WI38 (cell line): ENCODE measurements around the gene C10orf95.

ENCODE experiments used
- H3K4me3 ChIP-seq: 2 replicates; pipeline ENCODE4 v1.5.1; 2011; ENCODE audit warnings: low read depth, mild to moderate bottlenecking, control low read depth, low read length
- TF ChIP-seq, protein P1 (sequence below): IDR thresholded peaks from 2 replicates; pipeline ENCODE4 v1.5.1; 2012; ENCODE audit warnings: low read depth, mild to moderate bottlenecking, control low read depth, low read length

C10orf95 gene

DNA sequence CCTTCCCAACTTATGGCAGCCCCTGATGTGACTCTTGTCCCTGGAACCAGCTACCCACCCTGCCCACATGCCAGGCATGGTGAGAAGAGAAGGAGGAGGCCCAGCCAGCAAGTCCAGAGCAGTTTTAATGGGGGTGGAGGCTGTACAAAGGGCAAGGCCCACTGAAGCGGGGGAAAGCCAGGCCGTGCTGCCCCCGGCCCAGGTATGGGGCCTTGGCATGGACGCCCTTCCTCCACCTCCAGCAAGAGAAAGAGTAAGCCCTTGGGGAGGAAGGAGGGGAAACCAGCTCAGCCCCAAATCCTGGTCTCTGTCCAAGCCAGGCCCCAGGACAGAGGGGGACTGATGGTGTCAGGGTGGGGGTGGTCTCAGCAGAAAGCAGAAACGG lies 48.8 kb downstream of the C10orf95 start:
- TF ChIP-seq, protein P1, sequence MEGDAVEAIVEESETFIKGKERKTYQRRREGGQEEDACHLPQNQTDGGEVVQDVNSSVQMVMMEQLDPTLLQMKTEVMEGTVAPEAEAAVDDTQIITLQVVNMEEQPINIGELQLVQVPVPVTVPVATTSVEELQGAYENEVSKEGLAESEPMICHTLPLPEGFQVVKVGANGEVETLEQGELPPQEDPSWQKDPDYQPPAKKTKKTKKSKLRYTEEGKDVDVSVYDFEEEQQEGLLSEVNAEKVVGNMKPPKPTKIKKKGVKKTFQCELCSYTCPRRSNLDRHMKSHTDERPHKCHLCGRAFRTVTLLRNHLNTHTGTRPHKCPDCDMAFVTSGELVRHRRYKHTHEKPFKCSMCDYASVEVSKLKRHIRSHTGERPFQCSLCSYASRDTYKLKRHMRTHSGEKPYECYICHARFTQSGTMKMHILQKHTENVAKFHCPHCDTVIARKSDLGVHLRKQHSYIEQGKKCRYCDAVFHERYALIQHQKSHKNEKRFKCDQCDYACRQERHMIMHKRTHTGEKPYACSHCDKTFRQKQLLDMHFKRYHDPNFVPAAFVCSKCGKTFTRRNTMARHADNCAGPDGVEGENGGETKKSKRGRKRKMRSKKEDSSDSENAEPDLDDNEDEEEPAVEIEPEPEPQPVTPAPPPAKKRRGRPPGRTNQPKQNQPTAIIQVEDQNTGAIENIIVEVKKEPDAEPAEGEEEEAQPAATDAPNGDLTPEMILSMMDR: no peak
- no peak overlapping the region for H3K4me3 ChIP-seq

DNA sequence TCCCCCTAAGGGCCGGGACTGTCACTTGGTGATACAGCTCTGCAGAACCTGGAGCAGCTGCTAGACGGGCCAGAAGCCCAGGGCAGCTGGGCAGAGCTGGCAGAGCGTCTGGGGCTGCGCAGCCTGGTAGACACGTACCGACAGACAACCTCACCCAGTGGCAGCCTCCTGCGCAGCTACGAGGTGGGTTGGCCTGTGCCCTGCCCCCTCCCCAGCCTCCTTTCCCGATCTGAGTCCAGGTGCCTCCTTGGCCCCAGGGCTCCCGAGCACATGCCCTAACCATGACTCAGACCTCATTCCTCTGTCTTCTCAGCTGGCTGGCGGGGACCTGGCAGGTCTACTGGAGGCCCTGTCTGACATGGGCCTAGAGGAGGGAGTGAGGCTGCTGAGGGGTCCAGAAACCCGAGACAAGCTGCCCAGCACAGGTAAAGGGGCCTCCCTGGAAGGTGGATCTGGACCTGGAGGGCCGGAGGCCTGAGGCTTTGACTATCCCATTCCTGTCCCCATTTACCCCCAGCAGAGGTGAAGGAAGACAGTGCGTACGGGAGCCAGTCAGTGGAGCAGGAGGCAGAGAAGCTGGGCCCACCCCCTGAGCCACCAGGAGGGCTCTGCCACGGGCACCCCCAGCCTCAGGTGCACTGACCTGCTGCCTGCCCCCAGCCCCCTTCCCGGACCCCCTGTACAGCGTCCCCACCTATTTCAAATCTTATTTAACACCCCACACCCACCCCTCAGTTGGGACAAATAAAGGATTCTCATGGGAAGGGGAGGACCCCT lies 49.4 kb downstream of the C10orf95 start:
- TF ChIP-seq, protein P1: no peak
- H3K4me3 ChIP-seq: no peak overlapping the region

DNA sequence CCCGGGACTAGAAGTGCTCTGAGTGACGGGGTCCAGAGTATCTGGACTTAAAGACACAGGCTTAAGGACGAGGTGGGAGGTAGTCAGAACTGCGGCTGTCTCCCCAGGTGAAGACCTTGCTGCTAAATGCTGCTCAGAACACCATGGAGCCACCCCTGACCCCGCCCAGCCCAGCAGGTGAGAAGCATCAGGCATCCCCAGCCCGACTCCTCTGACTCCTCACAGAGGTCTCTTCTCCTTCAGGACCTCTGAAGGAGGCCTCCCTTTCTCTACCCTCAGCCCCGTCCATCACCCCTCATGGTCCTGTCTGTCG lies 50.0 kb downstream of the C10orf95 start:
- TF ChIP-seq, protein P1: no peak
- H3K4me3 ChIP-seq: no peak overlapping the region

DNA sequence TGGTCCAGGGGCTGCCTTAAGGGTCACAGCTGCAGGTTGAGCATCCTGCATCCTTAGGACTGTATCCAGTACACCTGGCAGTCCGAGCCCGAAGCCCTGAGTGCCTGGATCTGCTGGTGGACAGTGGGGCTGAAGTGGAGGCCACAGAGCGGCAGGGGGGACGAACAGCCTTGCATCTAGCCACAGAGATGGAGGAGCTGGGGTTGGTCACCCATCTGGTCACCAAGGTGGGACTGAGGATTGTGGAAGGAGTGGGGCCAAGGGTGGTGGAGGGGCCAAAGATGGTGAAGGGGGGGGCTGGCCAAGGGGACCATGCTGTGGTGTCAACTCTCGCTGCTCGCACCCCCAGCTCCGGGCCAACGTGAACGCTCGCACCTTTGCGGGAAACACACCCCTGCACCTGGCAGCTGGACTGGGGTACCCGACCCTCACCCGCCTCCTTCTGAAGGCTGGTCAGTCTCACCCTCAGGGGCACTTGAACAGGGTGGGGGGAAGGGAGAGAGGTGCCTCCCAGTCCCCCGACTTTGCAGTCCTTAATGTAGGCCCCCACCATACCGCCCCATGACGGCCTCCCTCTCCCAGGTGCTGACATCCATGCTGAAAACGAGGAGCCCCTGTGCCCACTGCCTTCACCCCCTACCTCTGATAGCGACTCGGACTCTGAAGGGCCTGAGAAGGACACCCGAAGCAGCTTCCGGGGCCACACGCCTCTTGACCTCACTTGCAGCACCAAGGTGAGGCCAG lies 50.6 kb downstream of the C10orf95 start:
- H3K4me3 ChIP-seq: no peak overlapping the region
- TF ChIP-seq, protein P1: no peak

DNA sequence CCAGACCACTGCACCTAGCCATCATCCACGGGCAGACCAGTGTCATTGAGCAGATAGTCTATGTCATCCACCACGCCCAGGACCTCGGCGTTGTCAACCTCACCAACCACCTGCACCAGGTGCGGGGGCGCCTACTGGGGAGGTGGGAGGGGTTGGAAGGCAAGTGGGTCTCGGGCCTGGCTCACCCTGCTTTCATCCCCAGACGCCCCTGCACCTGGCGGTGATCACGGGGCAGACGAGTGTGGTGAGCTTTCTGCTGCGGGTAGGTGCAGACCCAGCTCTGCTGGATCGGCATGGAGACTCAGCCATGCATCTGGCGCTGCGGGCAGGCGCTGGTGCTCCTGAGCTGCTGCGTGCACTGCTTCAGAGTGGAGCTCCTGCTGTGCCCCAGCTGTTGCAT lies 51.3 kb downstream of the C10orf95 start:
- TF ChIP-seq, protein P1: no peak
- no peak overlapping the region for H3K4me3 ChIP-seq
